Karpas-422 (cell line): ENCODE data around the gene TACO1. TPM values are rescaled to one million over a fixed set of nuclear protein-coding genes. Genes with fewer than 3 reads are reported as not detected.

Source experiments
- small RNA-seq: library from RNA; depleted of rRNA; stranded (forward); fragments of <200 nt; gene quantifications from one replicate; pipeline ENCODE3, GENCODE V24; 2014
- total RNA-seq: library from RNA; depleted of rRNA; stranded (reverse); fragments of >200 nt; shearing (Covaris generic); gene quantifications from 2 replicates; pipeline ENCODE4 v1.2.3, GENCODE V29; 2014; ENCODE audit warnings: low replicate concordance; rRNA removed

Gene TACO1
- total RNA-seq, 1 experiment from 2014 or later = 10.7 TPM

Small RNA genes lying within 50 kb of the gene (small RNA-seq; reads per million reads assigned to genes)
- not detected for gene RNU6-288P

Other genes with a start within 250 kb of the TACO1 start
- 2.4 and 4.0 TPM in 2 replicates for gene CYB561, start 154.6 kb upstream of the TACO1 start, total RNA-seq
- 6.7 and 13.9 TPM in 2 replicates for gene ACE, start 123.8 kb upstream of the TACO1 start, total RNA-seq
- gene KCNH6, start 77.5 kb upstream of the TACO1 start, total RNA-seq = not detected in 2 replicates
- gene DCAF7, start 50.4 kb upstream of the TACO1 start, total RNA-seq = 44.9 and 72.3 TPM in 2 replicates
- 17.8 and 43.4 TPM in 2 replicates for gene MAP3K3, start 21.5 kb downstream of the TACO1 start, total RNA-seq
- 200 and 538 TPM in 2 replicates for gene LIMD2, start 99.2 kb downstream of the TACO1 start, total RNA-seq
- gene STRADA, start 140.9 kb downstream of the TACO1 start, total RNA-seq = 25.8 and 27.5 TPM in 2 replicates
- 28.0 and 35.9 TPM in 2 replicates for gene CCDC47, start 172.7 kb downstream of the TACO1 start, total RNA-seq
- gene DDX42, start 173.3 kb downstream of the TACO1 start, total RNA-seq = 76.5 and 77.6 TPM in 2 replicates
- 26.9 and 49.1 TPM in 2 replicates for gene PSMC5, start 226.5 kb downstream of the TACO1 start, total RNA-seq
- 30.7 and 39.5 TPM in 2 replicates for gene FTSJ3, start 226.8 kb downstream of the TACO1 start, total RNA-seq
- gene SMARCD2, start 241.8 kb downstream of the TACO1 start, total RNA-seq = 103 and 143 TPM in 2 replicates